ENCODE measurements around the gene TNFRSF19.
"Not testable (repeated sequence)": the region's sequence is repeated elsewhere in the genome, so short reads cannot be mapped to it uniquely, and the experiment has no call there.

The TNFRSF19 gene

DNA sequence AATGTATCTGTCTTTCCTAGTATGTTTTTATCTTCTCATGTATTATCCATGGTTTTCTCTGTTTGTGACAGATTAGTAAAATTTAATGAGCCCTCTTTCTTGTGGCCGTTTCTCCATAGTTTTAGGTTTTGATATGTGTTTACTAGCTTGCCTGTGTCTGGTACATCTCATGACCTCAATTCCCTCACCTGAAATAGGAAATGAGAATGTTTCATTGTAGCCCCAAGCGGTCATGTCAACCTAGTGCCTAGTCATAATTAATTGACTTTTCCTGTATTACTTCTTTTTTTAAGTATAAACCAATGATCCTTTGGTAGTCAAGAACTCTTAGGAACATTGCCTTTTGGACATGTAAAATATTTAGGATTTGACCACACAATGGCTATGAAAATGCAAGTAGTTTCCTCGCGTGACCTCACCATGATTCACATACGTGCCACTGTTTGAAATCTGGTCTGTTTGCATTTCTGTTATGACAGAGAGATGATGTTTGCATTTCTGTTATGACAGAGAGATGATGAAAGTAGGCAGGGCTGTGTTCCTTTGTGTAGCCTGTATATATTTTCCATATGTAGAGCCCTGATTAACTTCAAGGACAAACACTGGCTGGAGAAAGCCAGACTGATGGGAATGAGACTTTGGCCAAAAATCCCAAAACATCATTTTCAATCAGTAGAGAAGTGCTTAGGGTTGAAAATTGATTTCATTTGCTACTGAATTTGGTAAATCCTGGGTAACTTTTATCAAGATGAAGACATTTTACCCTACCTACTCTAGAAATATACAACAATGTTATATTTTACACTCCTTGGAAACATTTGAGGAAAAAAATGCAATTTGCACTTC is 104.8 kb downstream of the TNFRSF19 start:
- peak; percentile 43 for DNase-seq
- H3K14ac ChIP-seq (ENCODE audit: low read length in 2 of 2), result no peak overlapping the region
- no peak overlapping the region for H3K27ac ChIP-seq (ENCODE audit: low read length, poor library complexity, severe bottlenecking)
- H3K4me2 ChIP-seq (ENCODE audit: low read length, poor library complexity, severe bottlenecking), result no peak overlapping the region
- no peak overlapping the region for H2BK120ac ChIP-seq (ENCODE audit: low read depth, low read length)
- H2AFZ ChIP-seq (ENCODE audit: low read depth, low read length), result no peak overlapping the region
- no peak overlapping the region for H2BK12ac ChIP-seq (ENCODE audit: low read length in 2 of 2)
- WGBS, result 89% methylated on average over 4 of the region's 5 CpGs
- no peaks in the 10 kb centered on the region for H3K9me3 ChIP-seq (ENCODE audit: control insufficient read depth, low read length)
- H3K4me3 ChIP-seq (ENCODE audit: insufficient read depth in 1 of 2, low read depth in 1 of 2, low read length in 2 of 2), result no peak overlapping the region
- no peak overlapping the region for H4K91ac ChIP-seq (ENCODE audit: low read length)
- H2BK15ac ChIP-seq (ENCODE audit: low read depth, poor library complexity, severe bottlenecking), result no peak overlapping the region
- peaks cover 12% of the 10 kb centered on the region for H3K4me1 ChIP-seq (ENCODE audit: control insufficient read depth, insufficient read depth, low read depth, low read length)
- H2AK5ac ChIP-seq (ENCODE audit: low read length, severe bottlenecking), result no peak overlapping the region
- no peak overlapping the region for H4K8ac ChIP-seq (ENCODE audit: low read length)
- peaks cover 0 to 4% of the 10 kb centered on the region in 2 experiments for H3K27me3 ChIP-seq (ENCODE audit: control insufficient read depth in 1 of 2, insufficient read depth in 1 of 2, low read length in 2 of 2)
- no peak overlapping the region for H2BK5ac ChIP-seq (ENCODE audit: low read depth, low read length, poor library complexity, severe bottlenecking)
- H3K9ac ChIP-seq (ENCODE audit: low read length), result no peak overlapping the region
- H3K18ac ChIP-seq (ENCODE audit: low read depth in 1 of 2, low read length in 2 of 2), result no peak overlapping the region
- H3K4ac ChIP-seq (ENCODE audit: low read depth in 1 of 2, low read length in 2 of 2), result no peak overlapping the region
- H3K23ac ChIP-seq (ENCODE audit: low read length in 2 of 2), result no peak overlapping the region
- H3K79me1 ChIP-seq (replicated peaks; ENCODE audit: low read length, poor library complexity, severe bottlenecking), result no peaks in the 10 kb centered on the region
- peaks cover 0 to 3% of the 10 kb centered on the region in 2 experiments for H3K36me3 ChIP-seq (ENCODE audit: control insufficient read depth in 1 of 2, insufficient read depth in 2 of 2, low read depth in 1 of 2, low read length in 2 of 2)

- H3K27ac ChIP-seq (ENCODE audit: low read length, poor library complexity, severe bottlenecking), result peak overlapping the region; percentile 73
- not testable (repeated sequence) for DNase-seq; H3K4me2 ChIP-seq (ENCODE audit: low read length, poor library complexity, severe bottlenecking); H3K23ac ChIP-seq (ENCODE audit: low read length in 2 of 2); H3K79me1 ChIP-seq (replicated peaks; ENCODE audit: low read length, poor library complexity, severe bottlenecking); H3K9me3 ChIP-seq (ENCODE audit: control insufficient read depth, low read length); H3K9ac ChIP-seq (ENCODE audit: low read length); H2AFZ ChIP-seq (ENCODE audit: low read depth, low read length); H3K4ac ChIP-seq (ENCODE audit: low read depth in 1 of 2, low read length in 2 of 2); H3K27me3 ChIP-seq (ENCODE audit: control insufficient read depth in 1 of 2, insufficient read depth in 1 of 2, low read length in 2 of 2); H4K91ac ChIP-seq (ENCODE audit: low read length); H2BK120ac ChIP-seq (ENCODE audit: low read depth, low read length); H3K14ac ChIP-seq (ENCODE audit: low read length in 2 of 2); H4K8ac ChIP-seq (ENCODE audit: low read length); H2BK15ac ChIP-seq (ENCODE audit: low read depth, poor library complexity, severe bottlenecking); H3K36me3 ChIP-seq (ENCODE audit: control insufficient read depth in 1 of 2, insufficient read depth in 2 of 2, low read depth in 1 of 2, low read length in 2 of 2)
- peaks cover 21% of the 10 kb centered on the region for H3K4me1 ChIP-seq (ENCODE audit: control insufficient read depth, insufficient read depth, low read depth, low read length)
- peak overlapping the region in 1 of 2 experiments; percentile 38 for H3K4me3 ChIP-seq (ENCODE audit: insufficient read depth in 1 of 2, low read depth in 1 of 2, low read length in 2 of 2)
- 97% methylated on average over 24 of the region's 24 CpGs for WGBS
- H2BK5ac ChIP-seq (ENCODE audit: low read depth, low read length, poor library complexity, severe bottlenecking), result peak overlapping the region; percentile 63
- H3K18ac ChIP-seq (ENCODE audit: low read depth in 1 of 2, low read length in 2 of 2), result peak overlapping the region in 1 of 2 experiments; percentile 14
- peak overlapping the region; percentile 86 for H2AK5ac ChIP-seq (ENCODE audit: low read length, severe bottlenecking)
- peak overlapping the region in 1 of 2 experiments; percentile 6 for H2BK12ac ChIP-seq (ENCODE audit: low read length in 2 of 2)
Observed at GRCh38 chr13:23677679-23678288, 107.6 kb downstream of the TNFRSF19 start.

DNA sequence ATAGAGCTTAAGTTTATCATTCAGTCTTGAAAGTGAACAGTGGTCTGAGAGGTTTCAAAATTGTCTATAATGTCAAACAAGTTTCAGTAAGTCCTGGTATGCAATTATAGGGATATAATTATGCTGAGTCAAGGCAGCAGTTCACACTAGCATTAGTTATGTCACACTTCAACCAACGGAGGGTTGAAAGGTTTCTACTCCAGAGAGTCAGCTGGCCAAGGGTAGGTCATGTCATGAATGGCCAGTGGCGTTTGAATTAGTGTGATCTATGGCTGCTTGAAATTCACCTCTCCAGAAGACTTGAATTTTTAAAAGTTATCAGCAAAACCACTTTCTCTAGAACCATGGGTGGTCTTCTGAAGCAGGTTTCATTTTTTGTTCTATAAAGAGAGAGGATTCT is 108.6 kb downstream of the TNFRSF19 start:
- Histone ChIP-seq H3K79me1 (replicated peaks; ENCODE audit: low read length, poor library complexity, severe bottlenecking) (no peaks in the 10 kb centered on the region), H3K4me2 (ENCODE audit: low read length, poor library complexity, severe bottlenecking) (no peak overlapping the region), H3K27me3 (ENCODE audit: control insufficient read depth in 1 of 2, insufficient read depth in 1 of 2, low read length in 2 of 2) (peaks cover 0 to 4% of the 10 kb centered on the region in 2 experiments), H3K14ac (ENCODE audit: low read length in 2 of 2) (no peak overlapping the region), H3K23ac (ENCODE audit: low read length in 2 of 2) (no peak overlapping the region), H2BK120ac (ENCODE audit: low read depth, low read length) (no peak overlapping the region), H4K8ac (ENCODE audit: low read length) (no peak overlapping the region), H3K4me1 (ENCODE audit: control insufficient read depth, insufficient read depth, low read depth, low read length) (peaks cover 20% of the 10 kb centered on the region), H3K36me3 (ENCODE audit: control insufficient read depth in 1 of 2, insufficient read depth in 2 of 2, low read depth in 1 of 2, low read length in 2 of 2) (no peaks in the 10 kb centered on the region), H2BK5ac (ENCODE audit: low read depth, low read length, poor library complexity, severe bottlenecking) (peak overlapping the region; percentile 63), H3K27ac (ENCODE audit: low read length, poor library complexity, severe bottlenecking) (peak overlapping the region; percentile 93), H2BK15ac (ENCODE audit: low read depth, poor library complexity, severe bottlenecking) (no peak overlapping the region), H3K4ac (ENCODE audit: low read depth in 1 of 2, low read length in 2 of 2) (no peak overlapping the region), H2AFZ (ENCODE audit: low read depth, low read length) (no peak overlapping the region), H3K4me3 (ENCODE audit: insufficient read depth in 1 of 2, low read depth in 1 of 2, low read length in 2 of 2) (no peak overlapping the region), H2AK5ac (ENCODE audit: low read length, severe bottlenecking) (no peak overlapping the region), H3K18ac (ENCODE audit: low read depth in 1 of 2, low read length in 2 of 2) (no peak overlapping the region), H3K9me3 (ENCODE audit: control insufficient read depth, low read length) (peaks cover 5% of the 10 kb centered on the region), H2BK12ac (ENCODE audit: low read length in 2 of 2) (no peak overlapping the region), H3K9ac (ENCODE audit: low read length) (no peak overlapping the region), H4K91ac (ENCODE audit: low read length) (no peak overlapping the region)
- WGBS, result 33% methylated on average over 1 of the region's 2 CpGs
- DNase-seq, result no peak

DNA sequence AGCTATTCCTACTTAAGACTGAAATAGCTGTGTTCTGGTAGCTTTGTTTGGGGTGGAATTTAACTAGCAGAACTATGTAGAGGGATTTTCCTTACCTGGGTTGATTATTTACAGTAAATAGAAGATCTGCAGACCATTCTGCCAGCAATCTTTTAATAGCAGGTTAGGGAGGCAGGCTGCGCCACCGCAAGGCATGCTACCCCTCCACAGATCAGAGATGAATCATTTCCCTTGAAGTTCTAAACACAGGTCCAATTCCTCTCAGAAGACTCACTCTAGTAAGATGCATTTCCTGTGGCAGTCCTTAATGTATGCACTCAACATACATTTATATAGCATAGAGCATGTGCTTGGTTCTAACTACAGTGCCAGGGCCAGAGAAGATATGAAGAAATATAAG is 109.0 kb downstream of the TNFRSF19 start:
- Histone ChIP-seq H2BK5ac (ENCODE audit: low read depth, low read length, poor library complexity, severe bottlenecking) (peak overlapping the region; percentile 21), H3K4ac (ENCODE audit: low read depth in 1 of 2, low read length in 2 of 2) (no peak overlapping the region), H2BK12ac (ENCODE audit: low read length in 2 of 2) (no peak overlapping the region), H3K9ac (ENCODE audit: low read length) (no peak overlapping the region), H2BK15ac (ENCODE audit: low read depth, poor library complexity, severe bottlenecking) (no peak overlapping the region), H4K91ac (ENCODE audit: low read length) (no peak overlapping the region), H3K36me3 (ENCODE audit: control insufficient read depth in 1 of 2, insufficient read depth in 2 of 2, low read depth in 1 of 2, low read length in 2 of 2) (no peaks in the 10 kb centered on the region), H3K4me3 (ENCODE audit: insufficient read depth in 1 of 2, low read depth in 1 of 2, low read length in 2 of 2) (no peak overlapping the region), H2AK5ac (ENCODE audit: low read length, severe bottlenecking) (peak overlapping the region; percentile 84), H3K18ac (ENCODE audit: low read depth in 1 of 2, low read length in 2 of 2) (no peak overlapping the region), H2BK120ac (ENCODE audit: low read depth, low read length) (no peak overlapping the region), H4K8ac (ENCODE audit: low read length) (no peak overlapping the region), H2AFZ (ENCODE audit: low read depth, low read length) (no peak overlapping the region), H3K14ac (ENCODE audit: low read length in 2 of 2) (no peak overlapping the region), H3K27me3 (ENCODE audit: control insufficient read depth in 1 of 2, insufficient read depth in 1 of 2, low read length in 2 of 2) (peaks cover 0 to 4% of the 10 kb centered on the region in 2 experiments), H3K23ac (ENCODE audit: low read length in 2 of 2) (no peak overlapping the region), H3K9me3 (ENCODE audit: control insufficient read depth, low read length) (peaks cover 9% of the 10 kb centered on the region), H3K4me2 (ENCODE audit: low read length, poor library complexity, severe bottlenecking) (no peak overlapping the region), H3K4me1 (ENCODE audit: control insufficient read depth, insufficient read depth, low read depth, low read length) (peaks cover 18% of the 10 kb centered on the region), H3K27ac (ENCODE audit: low read length, poor library complexity, severe bottlenecking) (peak overlapping the region; percentile 93), H3K79me1 (replicated peaks; ENCODE audit: low read length, poor library complexity, severe bottlenecking) (no peaks in the 10 kb centered on the region)
- peak; percentile 55 for DNase-seq
- 18% methylated on average over 2 of the region's 2 CpGs for WGBS

All from mesenchymal stem cell (in vitro differentiated cells and primary cell).